HG02623 (cell line): ENCODE results near the gene SNX9.
"Not testable (repeated sequence)": the region's sequence is repeated elsewhere in the genome, so short reads cannot be mapped to it uniquely, and the experiment has no call there.

ENCODE experiments used
- ATAC-seq: cut with Tn5 transposase; IDR thresholded peaks from one replicate; pipeline ENCODE4 v1.9.1; 2021; ENCODE audit warnings: moderate library complexity; ENCODE audit not compliant: unreplicated experiment

The SNX9 gene

DNA sequence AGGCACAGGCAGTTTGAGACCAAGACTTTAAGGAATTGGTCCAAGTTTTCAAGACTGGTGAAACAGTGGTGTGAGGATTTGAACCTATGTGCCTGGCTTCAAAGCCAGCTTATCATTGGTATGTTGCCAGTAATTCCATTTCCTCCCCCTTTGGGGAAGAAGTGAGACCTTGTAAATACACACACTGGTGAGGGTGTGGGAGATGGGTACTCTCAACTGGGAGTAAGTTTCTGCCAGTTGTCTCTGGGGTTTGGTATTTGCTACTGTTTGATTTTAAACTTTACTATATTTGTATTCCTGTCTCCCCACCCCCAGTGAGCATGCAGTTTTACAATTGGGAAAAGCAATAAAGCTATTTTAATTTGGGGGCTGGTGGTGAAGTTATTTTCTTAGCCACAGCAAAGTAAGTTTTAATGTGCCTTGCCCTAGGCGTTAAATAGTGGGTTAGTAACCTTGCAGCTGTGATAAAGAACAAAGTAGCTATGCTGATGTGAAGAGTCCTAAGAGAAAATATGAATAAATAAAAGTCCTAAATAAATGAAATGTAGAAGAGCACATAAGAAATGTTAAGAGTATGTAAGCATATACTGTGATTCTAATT, 31.0 kb downstream of the SNX9 start:
- ATAC-seq = no peak

DNA sequence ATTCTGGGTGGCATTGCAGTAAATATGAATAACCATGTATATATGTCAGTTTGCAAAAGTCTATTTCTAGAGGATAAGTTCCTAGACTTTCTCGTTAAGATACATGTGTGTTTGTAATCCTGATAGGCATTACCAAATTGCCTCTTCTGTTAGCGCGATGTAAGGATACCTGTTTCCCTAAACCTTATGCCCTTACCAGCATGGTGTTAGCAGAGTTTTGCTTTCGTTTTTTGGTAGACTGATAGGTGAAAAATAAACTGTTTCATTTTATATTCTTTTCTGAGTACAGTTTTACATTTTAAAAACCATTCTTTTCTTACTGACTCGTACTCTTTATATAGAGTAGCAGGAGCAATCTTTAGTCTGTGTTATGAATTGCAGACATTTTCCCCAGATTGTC, 32.3 kb downstream of the SNX9 start:
- no peak for ATAC-seq

DNA sequence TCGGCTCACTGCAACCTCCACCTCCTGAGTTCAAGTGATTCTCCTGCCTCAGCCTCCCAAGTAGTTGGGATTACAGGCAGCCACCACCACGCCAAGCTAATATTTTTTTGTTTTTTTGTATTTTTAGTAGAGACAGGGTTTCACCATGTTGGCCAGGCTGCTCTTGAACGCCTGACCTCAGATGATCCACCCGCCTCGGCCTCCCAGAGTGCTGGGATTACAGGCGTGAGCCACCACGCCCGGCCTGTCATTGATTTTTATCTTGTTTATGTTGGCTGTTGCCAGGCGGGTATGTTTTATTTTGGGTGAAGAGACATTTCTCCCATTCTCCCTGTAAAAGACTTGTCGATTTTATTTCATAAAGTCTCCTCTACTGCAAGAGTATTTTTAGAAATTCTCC, 32.8 kb downstream of the SNX9 start:
- ATAC-seq = not testable (repeated sequence)

DNA sequence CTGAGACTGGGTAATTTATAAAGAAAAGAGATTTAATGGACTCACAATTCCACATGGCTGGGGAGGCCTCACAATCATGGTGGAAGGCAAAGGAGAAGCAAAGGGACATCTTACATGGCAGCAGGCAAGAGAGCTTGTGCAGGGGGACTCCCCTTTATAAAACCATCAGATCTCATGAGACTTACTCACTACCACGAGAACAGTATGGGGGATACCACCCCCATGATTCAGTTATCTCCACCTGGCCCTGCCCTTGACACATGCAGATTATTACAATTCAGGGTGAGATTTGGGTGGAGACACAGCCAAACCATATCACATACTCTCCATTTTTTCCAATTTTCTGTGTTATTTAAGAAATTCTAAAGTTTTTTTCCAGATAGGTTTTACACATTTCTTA, 35.6 kb downstream of the SNX9 start:
- ATAC-seq = not testable (repeated sequence)

DNA sequence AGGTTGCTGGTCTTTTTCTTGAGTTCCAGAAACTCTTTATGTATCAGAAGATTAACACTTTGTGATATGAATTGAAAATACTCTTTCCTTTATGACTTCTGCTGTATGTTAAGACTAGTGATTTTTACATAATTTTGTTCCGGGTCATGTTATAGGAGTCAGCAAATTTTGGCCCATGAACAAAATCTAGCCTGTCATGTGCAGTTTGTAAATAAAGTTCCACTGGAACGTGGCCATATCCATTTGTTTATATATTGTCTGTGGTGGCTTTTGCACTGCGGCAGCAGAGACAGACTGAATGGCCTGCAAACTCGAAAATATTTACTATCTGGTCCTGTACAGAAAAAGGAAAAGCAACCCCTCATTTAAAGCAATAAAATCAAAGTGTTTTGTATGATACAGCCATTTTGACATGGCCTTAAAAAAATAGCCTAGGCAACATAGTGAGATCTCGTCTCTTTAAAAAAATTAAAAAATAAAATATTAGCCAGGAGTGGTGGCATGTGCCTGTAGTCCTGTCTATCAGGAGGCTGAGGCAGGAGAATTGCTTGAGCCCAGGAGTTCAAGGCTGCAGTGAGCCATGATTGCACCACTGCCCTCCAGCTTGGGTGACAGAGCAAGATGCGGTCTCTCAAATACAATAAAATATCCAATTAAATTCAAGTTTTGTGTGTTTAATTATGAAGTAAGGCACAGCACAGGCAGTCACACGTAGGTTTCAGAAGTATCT, 36.9 kb downstream of the SNX9 start:
- ATAC-seq = no peak

DNA sequence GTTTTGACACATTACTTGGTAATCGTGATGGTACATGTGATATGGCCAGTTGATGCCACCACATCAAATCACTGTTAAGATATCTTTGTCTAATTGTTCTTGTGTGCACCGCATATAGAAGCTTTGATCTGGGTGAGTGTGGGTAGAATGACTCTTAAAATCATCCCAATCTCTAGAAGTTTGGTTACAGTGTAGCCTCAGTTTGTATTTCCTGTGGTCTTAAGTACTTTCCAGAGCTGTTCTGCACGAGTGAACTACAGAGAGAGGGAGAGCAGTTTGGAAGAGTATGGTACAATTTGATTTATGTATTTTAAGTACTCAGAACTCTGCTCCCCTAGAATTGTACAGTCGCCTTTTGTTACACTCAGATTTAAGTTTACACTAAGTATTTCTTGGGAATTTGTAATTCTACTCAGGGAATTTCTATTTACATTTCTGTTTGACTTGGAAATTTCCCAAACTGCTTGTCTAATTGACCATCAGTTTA, 37.5 kb downstream of the SNX9 start:
- ATAC-seq = no peak

DNA sequence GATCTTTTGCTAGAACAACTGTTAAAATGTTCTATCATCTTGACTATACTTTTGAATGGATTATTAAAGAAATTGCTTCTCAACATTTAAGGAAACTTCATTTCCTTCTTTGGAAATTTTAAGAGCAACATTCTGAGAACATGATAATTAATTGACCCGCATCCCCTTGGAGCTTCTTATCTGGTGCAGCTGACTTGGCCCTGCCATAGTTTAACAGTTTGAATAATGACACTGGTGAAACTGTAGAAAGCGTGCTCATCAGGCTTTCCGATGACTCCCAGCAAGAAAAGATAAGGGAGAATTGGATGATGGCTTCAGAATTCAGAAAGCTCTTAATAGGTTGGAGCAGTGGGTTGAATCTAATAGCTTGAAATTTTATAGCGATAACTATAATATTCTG, 38.1 kb downstream of the SNX9 start:
- ATAC-seq = no peak

DNA sequence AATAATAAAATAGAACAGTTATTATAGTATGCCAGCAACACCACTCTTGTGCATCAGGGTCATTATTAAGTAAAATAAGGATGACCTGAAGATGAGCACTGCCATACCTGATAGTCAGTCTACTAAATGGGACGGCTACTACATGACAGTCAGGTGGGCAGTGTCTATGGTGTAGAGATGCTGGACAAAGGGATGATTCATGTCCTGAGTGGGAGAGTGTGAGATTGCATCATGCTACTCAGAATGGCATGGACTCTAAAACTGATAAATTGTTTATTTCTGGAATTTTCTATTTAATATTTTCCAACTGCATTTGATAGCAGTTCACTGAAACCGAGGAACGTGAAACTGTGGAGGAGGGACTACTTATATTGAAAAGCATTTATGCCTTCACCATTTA, 38.8 kb downstream of the SNX9 start:
- ATAC-seq = no peak

DNA sequence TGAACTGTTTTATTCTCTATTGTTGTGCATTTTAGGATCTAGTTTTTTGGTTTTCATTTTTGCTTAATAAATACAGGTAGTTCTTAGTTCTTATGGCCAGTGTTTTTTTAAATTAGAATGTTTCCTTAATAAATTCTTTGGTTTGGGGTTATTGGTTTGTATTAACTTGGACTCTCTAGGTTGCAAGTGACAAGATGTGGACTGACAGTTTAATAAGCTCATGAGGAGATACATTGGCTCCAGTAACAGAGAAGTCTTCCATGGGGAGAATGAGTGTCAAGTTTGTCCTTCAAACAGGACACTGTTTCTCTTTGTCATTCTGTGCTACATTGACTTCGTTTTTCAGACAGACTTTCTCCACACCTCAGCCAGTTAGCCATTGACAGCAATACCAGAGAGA, 39.7 kb downstream of the SNX9 start:
- no peak for ATAC-seq

DNA sequence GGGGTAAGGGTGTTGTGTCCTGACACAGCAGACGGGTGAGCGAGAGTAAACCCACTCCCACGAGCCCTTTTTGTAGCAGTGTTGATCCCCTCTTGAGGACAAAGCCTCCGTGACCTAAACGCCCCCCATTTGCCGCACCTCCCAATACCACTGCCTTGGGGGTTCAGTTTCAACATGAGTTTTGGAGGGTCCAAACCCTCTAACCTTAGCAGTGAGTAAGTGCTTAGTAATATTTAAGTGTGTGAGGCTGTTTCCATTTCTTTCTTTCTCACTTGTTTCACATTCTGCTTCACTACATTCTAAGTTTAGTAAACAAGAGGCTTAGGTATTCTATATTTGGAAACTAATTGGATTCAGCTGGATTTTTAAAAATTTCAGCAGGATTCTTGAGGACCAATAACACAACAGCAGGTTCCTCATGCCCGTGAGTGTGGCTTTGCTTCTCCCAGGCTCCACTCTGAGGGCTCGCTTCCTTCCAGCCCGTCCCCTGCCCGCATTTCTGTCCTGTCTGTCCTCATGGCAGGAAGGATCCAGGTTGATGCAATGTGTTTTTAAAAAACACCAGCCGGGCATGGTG, 41.2 kb downstream of the SNX9 start:
- ATAC-seq = no peak

DNA sequence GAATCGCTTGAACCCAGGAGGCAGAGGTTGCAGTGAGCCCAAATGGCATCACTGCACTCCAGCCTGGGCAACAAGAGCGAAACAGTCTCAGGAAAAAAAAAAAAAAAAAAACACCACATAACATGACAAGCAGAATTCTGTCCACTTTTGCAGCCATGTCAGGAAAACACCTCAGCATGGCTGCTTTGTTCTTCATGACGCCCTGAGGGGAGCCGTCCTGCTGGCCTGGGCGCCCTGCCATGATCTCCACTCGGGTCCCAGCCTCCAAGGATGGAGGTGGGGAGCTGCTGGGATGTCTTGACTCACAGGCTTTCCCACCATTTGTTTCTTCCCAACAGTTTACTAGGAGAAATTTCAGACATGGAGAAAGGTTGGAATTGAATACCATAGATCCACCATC, 42.2 kb downstream of the SNX9 start:
- ATAC-seq = no peak

DNA sequence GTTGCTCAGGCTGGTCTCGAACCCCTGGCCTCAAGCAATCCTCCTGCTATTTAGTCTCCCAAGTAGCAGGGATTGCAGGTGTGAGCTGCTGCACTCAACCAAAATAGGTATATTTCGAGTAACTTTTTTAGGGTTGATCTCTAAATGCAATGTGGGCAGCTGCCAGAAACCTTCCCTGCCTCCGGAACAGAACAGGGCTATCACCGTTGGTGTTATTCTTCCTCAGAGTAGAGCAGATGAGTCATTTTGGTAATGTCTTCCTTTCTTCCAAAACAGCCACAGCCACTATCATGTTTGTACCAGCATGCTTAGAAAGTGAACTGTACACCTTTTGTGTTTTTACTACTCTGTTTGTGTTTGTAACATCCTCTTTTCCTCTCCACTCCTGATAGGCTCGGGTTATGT, 44.1 kb downstream of the SNX9 start:
- ATAC-seq = no peak

DNA sequence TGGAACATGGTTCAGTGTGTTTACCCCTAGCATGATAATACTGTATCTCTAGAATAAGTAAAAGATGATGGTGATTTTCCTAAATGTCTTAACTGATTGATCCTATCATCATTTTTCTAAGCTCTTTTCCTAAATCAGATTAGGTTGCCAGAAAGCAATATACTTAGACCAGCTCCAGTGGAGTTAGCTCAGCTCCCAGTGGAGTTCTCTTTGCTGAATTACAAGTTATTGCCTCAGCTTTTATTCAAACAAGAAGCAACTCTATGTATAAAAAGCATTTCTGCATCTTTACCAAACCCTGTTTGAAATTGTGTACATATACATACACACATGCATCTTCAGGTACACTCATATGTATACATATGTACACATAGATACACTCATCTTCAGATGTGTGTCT, 44.9 kb downstream of the SNX9 start:
- ATAC-seq = no peak

DNA sequence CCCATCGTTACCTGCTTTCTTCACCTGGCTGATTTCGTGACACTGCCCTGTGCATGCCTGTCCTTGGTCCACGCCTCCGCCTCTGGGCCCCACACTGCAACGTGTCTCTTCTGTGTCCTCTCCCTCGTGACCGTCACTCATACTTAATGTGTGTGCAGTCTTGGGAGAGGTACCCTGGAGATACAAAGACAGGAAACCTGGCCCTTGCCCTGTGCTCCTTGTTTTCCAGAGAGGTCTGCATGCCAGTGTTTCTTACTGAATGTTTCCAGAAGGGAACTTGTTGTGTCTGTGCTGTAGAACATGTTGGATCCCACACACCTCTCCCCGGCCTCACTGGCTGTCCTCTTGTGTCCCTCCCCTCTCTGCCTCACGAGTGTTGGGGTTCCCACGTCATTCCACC, 45.8 kb downstream of the SNX9 start:
- ATAC-seq = no peak

DNA sequence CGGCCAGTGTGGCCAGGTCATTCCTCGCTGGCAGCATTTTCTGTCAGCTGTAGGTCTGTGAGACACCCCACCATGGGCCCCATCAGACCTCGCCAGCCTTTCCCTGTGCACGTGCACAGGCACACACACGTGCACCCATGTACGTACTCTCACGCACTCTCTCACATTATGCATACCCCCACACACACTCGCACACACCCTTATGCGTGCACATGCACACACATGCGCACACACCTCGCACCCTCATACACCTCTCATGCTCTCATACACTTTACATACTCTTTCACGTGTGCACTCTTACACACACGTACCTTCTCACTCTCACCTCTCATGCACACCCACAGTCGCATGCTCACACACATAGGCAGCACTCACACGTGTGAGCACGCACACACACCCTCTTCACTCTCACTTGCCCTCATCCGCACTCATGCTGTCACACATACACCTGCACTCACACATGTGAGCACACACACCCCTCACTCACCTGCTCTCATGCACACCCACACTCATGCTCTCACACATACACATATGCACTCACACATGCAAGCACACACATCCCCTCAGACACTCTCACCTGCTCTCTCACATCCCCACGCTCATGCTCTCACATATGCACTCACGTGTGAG, 46.7 kb downstream of the SNX9 start:
- ATAC-seq = no peak

DNA sequence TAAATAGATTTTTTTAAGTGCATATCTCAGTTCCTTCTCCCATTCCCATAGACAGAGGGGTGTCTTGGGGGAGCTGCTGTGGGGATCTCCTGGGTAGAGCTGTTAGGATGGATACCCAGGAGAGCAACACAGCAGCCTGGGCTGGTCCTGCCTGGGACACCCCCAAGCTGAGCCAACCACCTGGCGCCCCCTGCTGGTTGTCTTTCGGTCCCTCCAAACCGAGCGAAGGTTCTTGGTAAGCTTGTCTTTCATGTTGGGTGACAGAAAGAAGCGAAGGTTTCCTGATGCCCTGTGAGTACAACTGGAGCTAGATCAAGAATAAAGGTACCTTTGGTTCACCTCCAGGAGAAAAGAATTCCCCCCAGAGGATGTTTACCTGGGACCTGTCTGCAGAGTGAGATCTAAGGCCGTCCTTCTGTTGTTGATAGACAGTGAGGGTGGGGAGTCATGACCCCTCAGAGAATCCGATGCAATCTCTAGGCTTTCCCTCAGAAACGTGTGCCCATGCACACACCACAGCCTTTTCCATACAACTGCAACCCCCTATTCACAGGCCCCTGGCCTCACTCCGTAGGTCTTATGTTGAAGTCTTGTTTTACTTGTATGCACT, 50.8 kb downstream of the SNX9 start:
- peak; percentile 67 for ATAC-seq

DNA sequence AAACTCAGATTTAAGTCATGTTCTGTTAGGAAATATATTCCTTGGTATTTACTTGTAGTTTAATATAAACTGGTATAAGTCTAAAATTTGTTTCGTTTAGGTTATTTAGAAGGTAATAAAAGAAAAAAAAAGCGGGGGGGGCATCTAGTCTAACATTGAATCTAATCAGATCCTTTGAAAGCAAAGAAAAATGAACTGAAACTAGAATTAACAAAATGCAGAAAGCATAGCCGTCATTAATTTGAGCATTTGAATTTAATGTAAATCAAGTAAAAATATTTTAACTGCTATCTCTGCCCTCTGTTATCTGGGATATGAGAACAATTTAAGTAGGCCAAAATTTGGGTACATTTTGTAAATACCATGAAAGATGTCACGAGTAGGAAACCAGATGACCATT, 54.1 kb downstream of the SNX9 start:
- ATAC-seq = no peak

DNA sequence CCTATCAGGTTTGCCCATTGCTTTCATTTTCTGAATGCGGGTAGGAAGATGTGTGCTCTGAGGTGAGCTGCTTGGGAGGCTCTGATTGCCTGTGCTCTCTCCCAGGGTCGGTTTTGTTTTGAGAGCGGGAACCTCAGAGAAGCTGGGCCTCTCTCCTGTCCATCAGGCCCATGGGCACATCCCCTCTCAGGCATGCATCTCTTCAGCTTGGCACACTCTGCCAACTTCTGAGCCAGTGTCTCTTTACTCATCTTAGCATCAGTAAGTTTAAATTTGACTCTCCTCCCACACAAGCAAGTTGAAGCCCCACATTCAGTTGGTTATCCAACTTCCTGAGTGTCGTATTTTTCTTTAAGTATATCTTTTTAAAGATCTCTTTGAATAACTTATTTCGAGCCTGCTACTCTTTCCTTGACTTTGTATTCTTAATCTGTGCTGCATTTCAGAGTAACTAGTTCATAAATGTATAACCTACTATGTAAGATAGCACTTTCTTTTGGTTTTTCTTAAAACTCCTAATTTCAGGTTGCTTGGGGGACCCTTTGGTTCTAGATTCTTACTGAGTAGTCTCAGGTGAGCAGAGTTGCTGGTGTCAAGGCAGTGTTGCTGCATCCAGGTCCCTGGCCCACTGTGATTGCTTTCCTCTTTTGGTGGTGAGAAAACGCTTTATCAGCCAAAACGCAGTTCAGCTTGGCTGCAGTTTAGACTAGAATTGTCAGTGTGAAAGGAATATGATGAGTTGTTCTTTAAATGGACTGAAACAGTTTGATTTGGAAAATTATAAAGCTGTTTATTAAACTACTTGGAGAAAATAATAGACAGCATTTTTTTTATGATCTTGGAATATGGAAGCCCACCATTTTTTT, 54.8 kb downstream of the SNX9 start:
- ATAC-seq = no peak

DNA sequence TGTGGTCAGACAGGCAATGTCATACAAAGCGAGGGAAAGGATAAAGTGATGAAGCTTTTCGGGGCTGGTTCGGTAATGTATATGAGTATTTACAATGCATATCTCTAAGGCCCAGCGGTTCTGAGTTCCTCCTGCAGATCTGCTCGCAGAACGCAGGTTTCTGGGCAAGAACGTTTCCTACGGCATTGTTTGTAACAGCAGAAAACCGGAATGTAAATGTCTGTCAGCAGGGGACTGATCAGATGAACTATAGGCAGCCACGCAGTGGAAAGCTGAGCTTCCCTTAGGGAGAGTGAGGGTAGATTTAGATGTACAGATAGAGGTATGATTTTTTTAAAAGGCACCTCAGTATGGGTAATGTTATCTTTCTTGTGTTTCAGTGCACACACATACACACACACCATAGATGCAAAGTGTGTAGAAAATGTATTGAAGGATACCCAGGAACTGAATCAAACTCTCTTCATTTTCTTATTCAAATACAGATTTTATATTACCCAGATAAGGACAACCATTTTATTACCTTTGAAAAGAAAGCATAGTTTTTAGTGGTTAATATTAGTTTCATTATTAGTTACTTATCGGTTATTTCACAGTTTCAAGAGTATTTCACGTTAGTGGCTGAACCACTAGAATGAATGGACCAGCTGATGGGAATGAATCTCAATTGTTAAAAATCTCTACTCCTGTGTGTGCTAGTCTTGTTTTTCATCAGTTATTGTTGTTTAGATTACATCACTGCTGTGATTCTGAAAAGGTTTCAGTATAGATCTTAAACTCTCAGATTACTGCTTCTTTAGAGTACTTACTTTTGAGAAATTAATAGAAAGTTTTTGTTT, 56.2 kb downstream of the SNX9 start:
- peak; percentile 83 for ATAC-seq

DNA sequence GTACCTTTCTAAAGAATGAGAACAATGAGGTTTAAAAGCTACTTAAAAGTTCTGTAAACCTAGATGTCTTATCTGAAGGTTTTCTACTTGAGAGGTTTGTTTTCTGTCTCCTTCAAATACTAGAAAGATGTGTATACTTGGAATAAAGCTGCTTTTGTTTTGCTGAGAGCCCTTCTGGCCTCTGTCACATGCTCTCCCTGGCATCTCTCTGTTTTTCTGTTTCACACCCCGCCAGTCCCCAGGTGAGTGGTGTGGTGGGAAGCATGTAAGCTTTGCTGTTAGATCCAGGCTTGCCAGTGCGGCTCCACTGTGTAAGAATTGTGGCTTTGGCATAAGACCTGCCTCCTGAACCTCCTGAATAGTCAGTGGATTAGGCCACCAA, 56.8 kb downstream of the SNX9 start:
- peak; percentile 39 for ATAC-seq
